Osteoblast (primary cell): ENCODE results near the gene MAVS. TPM values are rescaled to one million over a fixed set of nuclear protein-coding genes. Genes with fewer than 3 reads are reported as not detected.
"Not testable (repeated sequence)": the region's sequence is repeated elsewhere in the genome, so short reads cannot be mapped to it uniquely, and the experiment has no call there.

Source experiments
- DNase-seq: peaks from one replicate; pipeline ENCODE4 v3.0.0; 2011; ENCODE audit warnings: low spot score, mixed read lengths; ENCODE audit not compliant: insufficient read length; ENCODE audit errors: missing footprints
- H2AFZ ChIP-seq: 2 replicates; pipeline ENCODE4 v1.6.0; 2011; ENCODE audit warnings: mild to moderate bottlenecking, low read length
- H3K27ac ChIP-seq: 2 replicates; pipeline ENCODE4 v1.5.1; 2011; ENCODE audit warnings: mild to moderate bottlenecking, low read depth, low read length, moderate library complexity
- H3K27me3 ChIP-seq: 2 replicates; pipeline ENCODE4 v1.6.0; 2012; ENCODE audit warnings: mild to moderate bottlenecking, control low read depth, inconsistent platforms, low read length, moderate library complexity; ENCODE audit not compliant: insufficient read depth
- H3K36me3 ChIP-seq: 2 replicates; pipeline ENCODE4 v1.5.1; 2011; ENCODE audit warnings: mild to moderate bottlenecking, low read length, control low read depth, moderate library complexity; ENCODE audit not compliant: insufficient read depth
- H3K4me1 ChIP-seq: 2 replicates; pipeline ENCODE4 v1.5.1; 2011; ENCODE audit warnings: mild to moderate bottlenecking, low read length, control low read depth, moderate library complexity; ENCODE audit not compliant: insufficient read depth
- H3K4me2 ChIP-seq: 2 replicates; pipeline ENCODE4 v1.6.0; 2011; ENCODE audit warnings: mild to moderate bottlenecking, low read length; ENCODE audit not compliant: insufficient read depth
- H3K4me3 ChIP-seq: fragments of 200-600 bp; sonication (generic); 3 replicates; pipeline ENCODE4 v1.5.1; 2012; ENCODE audit warnings: mild to moderate bottlenecking, low read length, inconsistent platforms; ENCODE audit not compliant: insufficient read depth
- H3K79me2 ChIP-seq: 2 replicates; pipeline ENCODE4 v1.6.0; 2012; ENCODE audit warnings: mild to moderate bottlenecking, low read length, control low read depth, inconsistent platforms; ENCODE audit not compliant: insufficient read depth
- H3K9me3 ChIP-seq: 2 replicates; pipeline ENCODE4 v1.5.1; 2011; ENCODE audit warnings: low read depth, low read length, control low read depth
- H4K20me1 ChIP-seq: 2 replicates; pipeline ENCODE4 v1.6.0; 2012; ENCODE audit warnings: mild to moderate bottlenecking, low read length, control low read depth; ENCODE audit not compliant: insufficient read depth
- CTCF ChIP-seq: IDR thresholded peaks from 2 replicates; pipeline ENCODE4 v1.5.1; 2011; ENCODE audit warnings: mild to moderate bottlenecking, low read depth, low read length, moderate library complexity; ENCODE audit errors: extremely low read depth
- total RNA-seq: library from RNA; depleted of rRNA; stranded (reverse); fragments of >200 nt; gene quantifications from 2 replicates; pipeline ENCODE4 v1.2.3, GENCODE V29; 2012

Gene MAVS
- total RNA-seq, 1 donor = 32.2 TPM

GRCh38 chr20:3823881-3824280 lies 22.8 kb upstream of the MAVS start:
- DNase-seq = no peak
- Histone ChIP-seq H3K27me3 (no peaks in the 10 kb centered on the region), H3K9me3 (no peaks in the 10 kb centered on the region), H3K4me3 (no peak overlapping the region), H3K4me2 (no peak overlapping the region), H3K79me2 (peaks cover 17% of the 10 kb centered on the region), H2AFZ (no peak overlapping the region), H4K20me1 (peaks cover 3% of the 10 kb centered on the region), H3K36me3 (peaks cover 34% of the 10 kb centered on the region), H3K4me1 (peaks cover 12% of the 10 kb centered on the region), H3K27ac (no peak overlapping the region)
- TF ChIP-seq CTCF = no peak

GRCh38 chr20:3825526-3825925 lies 21.1 kb upstream of the MAVS start:
- TF ChIP-seq CTCF = no peak
- no peak overlapping the region for H3K4me2 ChIP-seq
- H3K36me3 ChIP-seq = peaks cover 34% of the 10 kb centered on the region
- no peaks in the 10 kb centered on the region for H3K27me3 ChIP-seq
- H4K20me1 ChIP-seq = peaks cover 3% of the 10 kb centered on the region
- H3K4me3 ChIP-seq = no peak overlapping the region
- no peak overlapping the region for H2AFZ ChIP-seq
- H3K27ac ChIP-seq = no peak overlapping the region
- H3K79me2 ChIP-seq = peaks cover 17% of the 10 kb centered on the region
- H3K4me1 ChIP-seq = peaks cover 7% of the 10 kb centered on the region
- no peaks in the 10 kb centered on the region for H3K9me3 ChIP-seq
- no peak for DNase-seq

GRCh38 chr20:3826420-3826819 lies 20.2 kb upstream of the MAVS start:
- H3K27me3 ChIP-seq = no peaks in the 10 kb centered on the region
- no peak for DNase-seq
- H3K27ac ChIP-seq = no peak overlapping the region
- no peak for TF ChIP-seq CTCF
- H3K4me3 ChIP-seq = no peak overlapping the region
- peaks cover 10% of the 10 kb centered on the region for H3K79me2 ChIP-seq
- no peak overlapping the region for H2AFZ ChIP-seq
- no peak overlapping the region for H3K4me2 ChIP-seq
- H4K20me1 ChIP-seq = peaks cover 3% of the 10 kb centered on the region
- peaks cover 3% of the 10 kb centered on the region for H3K4me1 ChIP-seq
- H3K36me3 ChIP-seq = peaks cover 34% of the 10 kb centered on the region
- H3K9me3 ChIP-seq = no peaks in the 10 kb centered on the region

- Histone ChIP-seq H3K4me3 (no peak overlapping the region), H4K20me1 (peaks cover 3% of the 10 kb centered on the region), H3K79me2 (no peaks in the 10 kb centered on the region), H3K27me3 (no peaks in the 10 kb centered on the region), H2AFZ (no peak overlapping the region), H3K36me3 (peaks cover 22% of the 10 kb centered on the region), H3K9me3 (no peaks in the 10 kb centered on the region), H3K4me2 (no peak overlapping the region), H3K4me1 (no peaks in the 10 kb centered on the region), H3K27ac (no peak overlapping the region)
- no peak for DNase-seq
- TF ChIP-seq CTCF = no peak
Measured at GRCh38 chr20:3828798-3829197, 17.8 kb upstream of the MAVS start.

GRCh38 chr20:3829891-3830290 lies 16.7 kb upstream of the MAVS start:
- H3K27me3 ChIP-seq, H3K9me3 ChIP-seq, H3K4me2 ChIP-seq, DNase-seq, H4K20me1 ChIP-seq, H3K4me3 ChIP-seq, H2AFZ ChIP-seq, H3K79me2 ChIP-seq, H3K4me1 ChIP-seq, H3K27ac ChIP-seq: not testable (repeated sequence)
- peaks cover 12% of the 10 kb centered on the region for H3K36me3 ChIP-seq
